Stimulated activated CD8-positive, alpha-beta memory T cell treated with anti-CD3 and anti-CD28 coated beads, Interleukin-4, amount 100 ng/mL, for 1 hour (primary cell): Measurements from ENCODE around the gene CMYA5.
"Not testable (repeated sequence)": the region's sequence is repeated elsewhere in the genome, so short reads cannot be mapped to it uniquely, and the experiment has no call there.

ENCODE experiments used
- DNase-seq, 2 donors: peaks; one replicate each; pipeline ENCODE4 v3.0.0-alpha.2; 2020; ENCODE audit warnings: low read depth in 2 of 2, low spot score in 1 of 2

CMYA5 gene

DNA sequence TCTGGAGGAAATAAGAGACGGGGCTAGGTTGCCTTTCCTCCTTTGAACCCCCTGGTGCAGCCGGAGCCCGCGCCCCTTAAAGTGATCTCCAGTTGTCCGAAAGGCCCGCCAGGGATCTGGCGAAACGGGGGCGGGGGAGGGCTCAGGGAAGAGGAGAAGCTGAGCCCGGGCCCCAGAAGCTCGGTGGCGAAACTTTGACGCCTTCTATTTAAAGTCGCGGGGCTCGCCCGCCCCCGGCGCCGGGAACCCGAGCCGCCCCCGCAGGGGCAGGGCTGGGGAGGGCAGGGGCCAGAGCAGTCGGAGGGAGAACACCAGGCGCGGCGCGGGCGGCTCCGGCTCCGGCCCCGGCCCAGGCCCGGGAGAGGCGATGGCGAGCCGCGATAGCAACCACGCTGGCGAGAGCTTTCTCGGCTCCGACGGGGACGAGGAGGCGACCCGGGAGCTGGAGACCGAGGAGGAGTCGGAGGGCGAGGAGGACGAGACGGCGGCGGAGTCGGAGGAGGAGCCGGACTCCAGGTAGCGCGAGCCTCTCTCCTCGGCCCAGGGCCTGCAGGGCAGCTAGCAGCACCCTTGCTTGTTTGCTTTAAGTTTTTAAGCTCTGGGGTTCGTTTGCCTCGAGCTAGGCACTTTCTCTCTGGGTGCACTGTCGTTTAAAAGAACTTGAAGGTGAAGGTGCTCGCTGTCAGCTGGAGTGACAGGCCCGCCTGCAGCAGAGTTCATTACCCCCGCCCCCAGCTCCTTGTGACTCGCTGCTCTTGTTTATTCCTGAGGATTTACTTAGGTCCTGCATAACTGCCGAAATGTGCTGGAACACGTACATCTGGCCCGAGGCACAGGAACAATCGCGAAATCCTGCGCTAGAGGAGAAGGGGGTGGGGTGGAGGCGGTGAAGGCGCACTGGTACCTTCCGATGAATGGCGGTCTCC, at the start of gene CMYA5:
CMYA5 (plus strand) TSS at position 296 of the 926 bp plus-strand sequence; CDS start at position 368, 72 bp downstream.
- DNase-seq, result no peak

DNA sequence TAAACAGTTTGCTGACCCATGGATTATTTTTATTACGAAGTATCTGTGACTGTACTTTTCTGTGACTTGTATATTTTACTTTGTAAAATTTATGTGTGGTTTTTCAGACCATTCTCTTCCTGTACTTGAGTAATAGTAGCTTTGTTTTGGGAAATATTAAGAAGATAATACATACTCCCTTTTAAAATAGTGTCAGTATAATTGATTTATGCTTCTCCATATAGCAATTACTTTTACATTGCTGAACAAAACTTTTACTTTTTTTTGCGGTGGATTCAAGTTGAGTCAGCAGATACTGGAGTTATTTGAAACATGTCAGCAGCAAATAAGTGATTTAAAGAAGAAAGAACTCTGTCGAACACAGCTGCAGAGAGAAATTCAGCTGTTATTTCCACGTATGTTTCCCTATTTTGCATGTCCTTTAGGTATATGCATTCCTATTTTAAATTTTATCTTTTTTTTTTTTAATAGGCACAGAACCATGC, 49.0 kb upstream of the CMYA5 start:
- no peak for DNase-seq

DNA sequence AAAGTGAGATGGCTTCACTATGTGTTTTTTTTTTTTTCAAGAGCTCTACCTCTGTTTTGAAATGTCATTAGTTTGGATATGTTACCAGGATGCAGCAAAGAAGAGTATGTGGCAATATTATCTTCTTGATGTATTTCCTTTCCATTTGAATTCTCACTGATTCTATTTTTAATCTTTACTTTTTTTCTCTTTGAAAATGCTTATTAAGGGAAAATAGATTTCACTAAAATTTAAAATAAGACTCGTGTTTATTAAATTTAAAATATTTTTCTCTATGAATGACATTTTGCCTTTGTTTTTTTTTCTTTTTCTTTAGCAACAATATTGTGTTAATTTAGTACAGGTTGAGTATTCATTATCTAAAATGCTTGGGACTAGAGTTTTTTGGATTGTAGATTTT, 48.2 kb upstream of the CMYA5 start:
- DNase-seq, result no peak

GRCh38 chr5:79642210-79642609, 47.4 kb upstream of the CMYA5 start:
- no peak for DNase-seq

DNA sequence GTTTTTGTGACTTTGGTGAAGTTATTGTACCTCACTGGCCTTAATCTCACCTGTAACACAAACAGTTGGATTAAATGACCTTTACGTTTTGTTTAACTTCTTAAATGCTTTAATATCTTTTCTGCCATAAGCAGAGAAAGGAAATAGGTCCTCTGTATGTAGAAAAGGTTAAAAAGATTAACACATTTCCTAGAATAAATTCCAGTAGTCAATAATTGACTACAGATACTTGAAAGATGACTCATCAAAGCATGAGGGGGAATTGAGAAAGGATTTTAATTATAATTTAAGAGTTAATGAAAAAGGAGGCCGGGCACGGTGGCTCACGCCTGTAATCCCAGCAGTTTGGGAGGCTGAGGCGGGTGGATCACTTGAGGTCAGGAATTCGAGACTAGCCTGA, 35.8 kb upstream of the CMYA5 start:
- DNase-seq, result no peak

- DNase-seq, result no peak
These were observed 26.4 kb upstream of the CMYA5 start for GRCh38 chr5:79663212-79663611.

- no peak for DNase-seq
These were observed 22.9 kb upstream of the CMYA5 start for GRCh38 chr5:79666758-79667157.

DNA sequence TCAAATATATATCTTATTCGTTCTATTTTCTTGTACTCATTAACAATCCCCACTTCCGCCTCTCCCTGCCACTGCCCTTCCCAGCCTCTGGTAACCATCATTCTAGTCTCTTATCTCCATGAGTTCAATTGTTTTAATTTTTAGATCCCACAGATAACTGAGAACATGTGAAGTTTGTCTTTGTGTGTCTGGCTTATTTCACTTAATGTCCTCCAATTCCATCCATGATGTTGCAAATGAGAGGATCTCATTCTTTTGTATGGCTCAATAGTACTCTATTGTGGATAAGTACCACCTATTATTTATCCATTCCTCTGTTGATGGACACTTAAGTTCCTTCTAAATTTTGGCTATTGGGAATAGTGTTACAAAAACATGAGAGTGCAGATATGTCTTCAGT, 17.2 kb upstream of the CMYA5 start:
- no peak for DNase-seq

GRCh38 chr5:79676354-79676753, 13.3 kb upstream of the CMYA5 start:
- not testable (repeated sequence) for DNase-seq

DNA sequence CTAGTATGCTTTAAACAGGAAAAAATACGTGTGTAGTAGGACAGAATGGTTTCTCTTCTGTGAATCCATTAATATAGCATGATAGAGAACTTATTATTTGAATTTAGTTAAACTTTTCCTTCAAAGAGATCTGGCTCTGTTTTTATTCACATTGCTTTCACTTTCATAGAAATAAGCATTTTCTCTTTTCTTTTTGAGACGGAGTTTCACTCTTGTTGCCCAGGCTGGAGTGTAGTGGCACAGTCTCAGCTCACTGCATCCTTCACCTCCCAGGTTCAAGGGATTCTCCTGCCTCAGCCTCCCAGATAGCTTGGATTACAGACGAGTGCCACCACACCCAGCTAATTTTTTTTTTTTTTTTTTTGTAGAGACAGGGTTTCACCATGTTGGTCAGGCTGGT, 7.5 kb upstream of the CMYA5 start:
- not testable (repeated sequence) for DNase-seq

DNA sequence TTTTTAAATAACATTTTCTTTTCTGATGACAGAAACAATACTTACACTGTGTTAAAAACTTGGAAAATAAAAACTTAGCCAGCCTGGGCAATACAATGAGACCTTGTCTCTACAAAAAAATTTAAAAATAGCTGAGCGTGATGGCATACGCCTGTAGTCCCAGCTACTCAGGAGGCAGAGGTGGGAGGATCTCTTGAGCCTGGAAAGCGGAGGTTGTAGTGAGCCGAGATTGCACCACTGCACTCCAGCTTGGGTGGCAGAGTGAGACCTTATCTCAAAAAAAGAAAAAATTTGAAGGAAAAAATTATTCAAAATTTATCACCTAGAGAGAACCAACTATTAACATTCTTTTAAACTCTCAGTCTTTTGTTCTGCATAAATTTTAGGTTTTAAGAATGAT, 4.9 kb upstream of the CMYA5 start:
- DNase-seq, result no peak

DNA sequence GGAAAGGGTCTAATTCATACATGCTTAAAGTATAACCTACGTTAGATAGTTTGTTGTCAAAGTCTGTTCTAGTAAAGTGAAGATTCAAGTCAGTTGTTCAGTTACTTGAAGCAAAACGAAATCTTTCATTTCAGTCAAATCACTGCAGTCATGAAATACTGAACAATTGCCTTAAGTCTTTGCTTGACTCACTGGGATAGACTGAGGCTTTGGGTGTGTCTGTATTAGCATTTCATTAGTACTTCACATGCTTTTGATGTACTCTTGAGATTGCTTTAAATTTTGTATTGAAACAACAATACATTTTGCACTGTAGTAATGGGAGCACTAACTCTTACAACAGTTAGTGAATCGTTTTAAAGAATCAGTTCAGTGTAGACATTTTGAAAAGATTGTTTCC, 4.0 kb upstream of the CMYA5 start:
- no peak for DNase-seq

- no peak for DNase-seq
These were observed 2.8 kb upstream of the CMYA5 start for GRCh38 chr5:79686799-79687198.

DNA sequence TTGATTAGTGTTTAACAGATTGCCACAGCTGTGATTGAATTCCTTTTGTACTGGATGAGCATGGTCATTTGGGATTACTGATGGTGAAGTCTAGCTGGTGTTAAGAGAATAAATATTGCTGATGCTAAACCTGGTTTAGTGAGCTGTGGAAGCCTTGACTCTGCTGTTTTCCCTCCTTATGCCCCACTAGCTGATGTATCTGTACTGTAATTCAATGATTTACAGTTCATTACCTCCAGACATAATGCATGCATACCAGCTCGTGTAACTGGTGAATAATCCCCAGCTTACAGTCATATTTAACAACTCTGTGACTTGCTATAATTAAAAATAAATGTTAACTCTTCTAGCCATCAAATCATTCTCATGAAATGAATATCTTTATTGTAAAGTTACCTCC, 1.7 kb upstream of the CMYA5 start:
- no peak for DNase-seq

DNA sequence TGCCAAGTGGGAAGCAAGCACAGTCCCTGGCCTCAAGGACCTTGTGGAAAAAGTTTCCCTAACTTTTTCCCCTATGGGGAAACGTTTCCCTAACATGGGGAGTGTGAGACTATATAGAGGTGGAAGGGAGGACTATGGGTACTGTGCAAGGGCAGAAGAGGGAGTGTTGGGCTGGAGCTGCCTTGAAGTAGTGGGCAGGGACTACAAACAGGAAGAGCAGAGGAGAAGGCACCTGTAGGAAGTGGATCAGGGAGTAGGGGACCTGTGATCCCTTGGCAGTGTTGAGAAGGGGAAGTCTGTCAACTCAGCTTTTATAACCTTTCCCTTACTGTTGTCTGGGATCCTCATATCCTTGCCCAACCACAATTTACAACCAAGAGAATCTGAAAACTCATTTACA, 1.4 kb downstream of the CMYA5 start:
- no peak for DNase-seq

DNA sequence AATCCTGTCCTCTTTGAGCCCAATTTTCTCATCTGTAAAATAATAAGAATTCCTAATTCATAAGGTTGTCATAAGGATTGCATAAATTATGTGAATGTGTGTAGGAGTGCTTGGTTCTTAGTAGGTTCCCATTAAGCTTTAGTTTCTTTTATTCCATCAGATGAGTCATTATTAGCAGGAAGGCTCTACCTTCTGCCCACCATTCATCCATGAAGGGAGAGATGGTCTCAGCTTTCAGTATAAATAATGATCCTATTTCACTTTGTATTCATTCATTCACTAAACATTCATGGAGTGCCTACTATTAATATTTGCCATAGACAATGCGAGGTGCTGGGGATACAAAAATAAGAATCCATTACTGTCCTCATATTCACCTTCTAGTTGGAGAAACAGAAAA, 3.0 kb downstream of the CMYA5 start:
- DNase-seq, result no peak

- no peak for DNase-seq
These were observed 4.5 kb downstream of the CMYA5 start for GRCh38 chr5:79694183-79694582.

DNA sequence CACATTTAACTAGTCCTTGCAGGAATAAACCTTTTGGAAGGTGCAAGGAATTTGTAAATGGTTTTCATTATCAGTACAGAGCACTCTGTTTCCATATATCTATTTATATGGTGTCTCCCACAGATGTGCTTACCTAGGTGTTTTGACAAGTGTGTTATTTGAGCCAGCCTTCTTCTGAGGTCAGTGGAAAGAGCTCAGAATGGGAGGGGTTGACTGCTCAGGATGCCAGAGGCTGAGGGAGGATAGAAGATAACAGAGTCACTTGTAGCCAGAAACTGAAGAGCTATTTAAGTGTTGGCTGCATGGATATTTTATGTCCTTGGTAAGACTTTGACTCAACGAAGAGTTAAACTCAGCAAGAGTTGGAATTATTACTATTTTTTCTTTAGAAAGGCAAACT, 5.0 kb downstream of the CMYA5 start:
- DNase-seq, result no peak

GRCh38 chr5:79695526-79695925, 5.9 kb downstream of the CMYA5 start:
- DNase-seq, result no peak

DNA sequence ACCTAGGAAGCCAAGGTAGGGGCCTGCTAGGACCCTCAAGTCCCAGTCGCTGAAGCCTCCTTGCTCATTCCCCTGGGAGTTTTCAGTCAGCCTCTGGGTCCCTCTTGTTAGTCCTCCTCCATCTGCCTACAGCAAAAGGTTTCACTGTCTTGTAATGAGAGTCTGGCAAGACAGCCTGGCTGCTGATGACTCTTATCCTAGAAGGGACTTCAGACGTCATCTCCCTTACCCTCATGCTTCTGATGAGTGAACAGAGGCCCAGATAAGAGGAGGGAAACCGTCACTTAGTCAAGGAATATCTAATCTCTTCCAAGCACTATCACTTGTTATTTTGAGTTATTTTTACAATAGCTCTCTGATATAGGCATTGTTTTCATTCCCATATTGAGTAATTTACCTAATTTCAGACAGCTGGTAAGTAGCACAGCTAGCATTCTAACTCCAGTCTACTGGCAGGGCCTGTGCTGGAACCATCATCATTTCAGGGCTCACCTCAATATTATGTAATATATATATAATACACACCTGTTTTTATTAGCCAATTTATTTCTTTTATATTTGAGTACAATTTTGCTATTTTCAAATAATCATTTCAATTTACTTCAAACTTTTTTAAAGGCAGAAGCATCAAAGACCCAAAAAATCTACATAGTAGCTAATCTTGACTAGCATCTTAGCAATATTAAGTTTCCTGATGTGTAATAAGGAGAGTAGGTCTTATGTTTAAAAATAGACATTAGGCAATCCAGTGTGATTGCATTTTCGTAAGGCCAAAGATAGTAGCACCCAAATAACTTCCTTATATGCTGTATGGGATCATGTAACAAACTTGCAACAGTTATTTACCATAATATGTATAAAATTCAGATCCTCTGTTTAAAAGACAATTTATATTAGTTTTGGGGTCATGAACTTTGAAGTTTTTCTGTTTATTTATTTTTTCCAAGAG, 7.9 kb downstream of the CMYA5 start:
- DNase-seq, result no peak

DNA sequence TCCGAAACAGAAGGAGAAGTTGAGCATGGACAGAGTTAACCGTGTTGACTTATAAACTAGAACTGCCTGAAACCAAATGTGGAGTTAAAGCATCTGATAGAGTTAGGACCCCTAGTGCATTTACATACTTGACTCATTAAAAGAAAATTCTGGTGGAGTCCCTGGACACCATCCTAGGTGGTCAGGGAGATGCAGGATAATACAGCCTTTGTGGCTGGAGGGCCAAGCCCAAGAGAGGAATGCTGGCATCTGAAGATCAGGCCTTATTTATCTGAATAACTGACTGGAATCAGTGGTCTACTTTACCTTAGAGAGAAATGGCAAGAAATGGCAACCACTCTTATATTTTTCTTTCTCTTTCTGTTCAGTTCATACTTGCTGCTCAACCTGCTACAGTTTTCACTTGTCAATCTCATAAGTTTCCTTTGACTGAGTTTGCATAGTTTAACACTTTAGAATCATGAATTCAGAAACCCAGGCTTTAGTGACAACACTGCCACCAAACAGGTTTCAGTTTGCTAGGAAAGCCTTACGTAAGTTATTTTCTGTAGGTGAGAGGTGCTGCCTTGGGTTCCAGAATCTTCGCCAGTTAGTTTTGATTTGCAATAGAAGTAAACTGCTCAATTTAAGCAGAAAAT, 10.2 kb downstream of the CMYA5 start:
- no peak for DNase-seq
